HG03066 (cell line): ENCODE data around the gene SHLD1.
"Not testable (repeated sequence)": the region's sequence is repeated elsewhere in the genome, so short reads cannot be mapped to it uniquely, and the experiment has no call there.

Source experiments
- ATAC-seq: cut with Tn5 transposase; IDR thresholded peaks from one replicate; pipeline ENCODE4 v1.9.1; 2021; ENCODE audit warnings: low read depth; ENCODE audit not compliant: unreplicated experiment

SHLD1 gene

GRCh38 chr20:5779071-5779900 lies 29.1 kb downstream of the SHLD1 start:
- no peak for ATAC-seq

- no peak for ATAC-seq
Measured at GRCh38 chr20:5780846-5781217, 30.6 kb downstream of the SHLD1 start.

GRCh38 chr20:5781367-5781766 lies 31.2 kb downstream of the SHLD1 start:
- not testable (repeated sequence) for ATAC-seq

GRCh38 chr20:5781798-5782750 lies 31.9 kb downstream of the SHLD1 start:
- no peak for ATAC-seq

- ATAC-seq: no peak
Measured at GRCh38 chr20:5784735-5785134, 34.5 kb downstream of the SHLD1 start.

GRCh38 chr20:5785146-5785545 lies 34.9 kb downstream of the SHLD1 start:
- no peak for ATAC-seq

GRCh38 chr20:5786930-5787795 lies 37.0 kb downstream of the SHLD1 start:
- ATAC-seq: no peak

GRCh38 chr20:5787796-5788165 lies 37.6 kb downstream of the SHLD1 start:
- ATAC-seq: no peak

GRCh38 chr20:5788385-5788895 lies 38.2 kb downstream of the SHLD1 start:
- ATAC-seq: peak; percentile 63

- ATAC-seq: no peak
Measured at GRCh38 chr20:5789827-5790226, 39.6 kb downstream of the SHLD1 start.

- no peak for ATAC-seq
Measured at GRCh38 chr20:5793916-5794315, 43.7 kb downstream of the SHLD1 start.

GRCh38 chr20:5796331-5797040 lies 46.3 kb downstream of the SHLD1 start:
- no peak for ATAC-seq

GRCh38 chr20:5797165-5797564 lies 47.0 kb downstream of the SHLD1 start:
- no peak for ATAC-seq

GRCh38 chr20:5797843-5798462 lies 47.8 kb downstream of the SHLD1 start:
- peak; percentile 97 for ATAC-seq

- not testable (repeated sequence) for ATAC-seq
Measured at GRCh38 chr20:5803754-5804303, 53.6 kb downstream of the SHLD1 start.

GRCh38 chr20:5806457-5807263 lies 56.5 kb downstream of the SHLD1 start:
- ATAC-seq: no peak

GRCh38 chr20:5807431-5807830 lies 57.2 kb downstream of the SHLD1 start:
- no peak for ATAC-seq

- no peak for ATAC-seq
Measured at GRCh38 chr20:5808901-5809300, 58.7 kb downstream of the SHLD1 start.
